T-cell (primary cell): ENCODE results near the gene FEZF2. TPM values are rescaled to one million over a fixed set of nuclear protein-coding genes. Genes with fewer than 3 reads are reported as not detected.
A peak's percentile ranks its signal among the peaks of the same experiment; 100 is the strongest.

Experiments
- ATAC-seq, 4 experiments: fragments of 200-7000 bp in 3 of 4; fragments of 150-1000 bp in 1 of 4; cut with Tn5 transposase; replicated peaks in 1 of 4; 1 replicate in 3 of 4; 2 replicates in 1 of 4; pipeline ENCODE4 v1.10.0; 2021; ENCODE audit warnings: moderate library complexity in 3 of 4, mild to moderate bottlenecking in 2 of 4, moderate number of reproducible peaks in 1 of 4
- CTCF ChIA-PET, 2 donors: fragments of 300-600 bp; sonication (Branson Sonifier 250); formaldehyde crosslinking; loops; one replicate each; lab custom pipeline; 2022; ENCODE audit warnings: antibody characterized with exemption in 2 of 2; lab: Charles Lee
- POLR2A ChIA-PET, 2 donors: fragments of 300-600 bp; sonication (Branson Sonifier 250); formaldehyde crosslinking; loops; one replicate each; lab custom pipeline; 2022; ENCODE audit warnings: antibody characterized with exemption in 2 of 2; lab: Charles Lee
- DNase-seq, 35 experiments: peaks; one replicate each; pipeline versions ENCODE4 v3.0.0 to v3.0.0-alpha.2; 2013 to 2023
- H3K27ac ChIP-seq: one replicate; pipeline ENCODE4 v1.5.1; 2013; ENCODE audit warnings: low read length
- H3K27me3 ChIP-seq, 2 experiments: replicated peaks in 1 of 2; 1 replicate in 1 of 2; 2 replicates in 1 of 2; pipeline versions ENCODE4 v1.6.1 to v1.7.0; 2013; ENCODE audit warnings: low read length in 1 of 2, mixed read lengths in 1 of 2; ENCODE audit not compliant: control insufficient read depth in 2 of 2, insufficient read depth in 2 of 2; ENCODE audit errors: extremely low read depth in 1 of 2
- H3K36me3 ChIP-seq, 2 donors: 1 replicate in 1 of 2; 2 replicates in 1 of 2; pipeline versions ENCODE4 v1.6.1 to v1.7.0; 2013; ENCODE audit warnings: low read length in 1 of 2; ENCODE audit not compliant: control insufficient read depth in 2 of 2, insufficient read depth in 1 of 2; ENCODE audit errors: extremely low read depth in 1 of 2
- H3K4me1 ChIP-seq, 2 experiments: 1 replicate in 1 of 2; 2 replicates in 1 of 2; pipeline versions ENCODE4 v1.6.1 to v1.7.0; 2013; ENCODE audit warnings: low read length in 2 of 2, mixed read lengths in 1 of 2; ENCODE audit not compliant: insufficient read depth in 2 of 2, control insufficient read depth in 1 of 2; ENCODE audit errors: extremely low read depth in 1 of 2
- H3K4me3 ChIP-seq, 2 donors: 1 replicate in 1 of 2; 2 replicates in 1 of 2; pipeline versions ENCODE4 v1.5.1 to v1.7.0; 2013; ENCODE audit warnings: mild to moderate bottlenecking in 2 of 2, low read length in 1 of 2, moderate library complexity in 1 of 2; ENCODE audit not compliant: control insufficient read depth in 1 of 2; ENCODE audit errors: extremely low read depth in 1 of 2
- H3K9me3 ChIP-seq: 2 replicates; pipeline ENCODE4 v1.7.0; 2013
- H3K27ac Mint-ChIP-seq, 2 donors: one replicate each; pipeline ENCODE4 v1.8.0; 2020 to 2021; ENCODE audit warnings: mild to moderate bottlenecking in 2 of 2, mixed read lengths in 2 of 2
- H3K27me3 Mint-ChIP-seq, 2 donors: one replicate each; pipeline ENCODE4 v1.8.0; 2021 to 2022; ENCODE audit warnings: mixed read lengths in 2 of 2
- H3K36me3 Mint-ChIP-seq: one replicate; pipeline ENCODE4 v1.8.0; 2021; ENCODE audit warnings: mixed read lengths
- H3K4me1 Mint-ChIP-seq, 3 donors: one replicate each; pipeline ENCODE4 v1.8.0; 2020 to 2022; ENCODE audit warnings: mixed read lengths in 3 of 3, mild to moderate bottlenecking in 1 of 3
- H3K4me3 Mint-ChIP-seq, 3 donors: one replicate each; pipeline ENCODE4 v1.8.0; 2020 to 2022; ENCODE audit warnings: mild to moderate bottlenecking in 3 of 3, mixed read lengths in 3 of 3, moderate library complexity in 3 of 3
- H3K9me3 Mint-ChIP-seq, 3 donors: one replicate each; pipeline ENCODE4 v1.8.0; 2020 to 2022; ENCODE audit warnings: mixed read lengths in 3 of 3
- WGBS: methylation state at CpG from one replicate; pipeline ENCODE4 v1.1.5; 2013; ENCODE audit warnings: missing lambda C conversion rate; ENCODE audit not compliant: insufficient coverage; 5-methylcytosine and 5-hydroxymethylcytosine counted together
- total RNA-seq, 35 experiments: library from RNA in 6 of 35; stranded (reverse) in 6 of 35; fragments of 120-200 nt in 1 of 35; gene quantifications; one replicate each; pipeline versions ENCODE4 v1.2.1 to v1.2.4 and lab custom pipeline; 2013 to 2026

The FEZF2 gene
- total RNA-seq, 5 donors from 2014 or later (not counting 1 experiment from before 2014, with no cell fraction given): not detected

- no peak overlapping the region for H3K4me3 ChIP-seq
- no peak for ATAC-seq
- Mint-ChIP-seq H3K36me3 (no peaks in the 10 kb centered on the region), H3K27me3 (peaks cover 67 to 83% of the 10 kb centered on the region in 2 donors), H3K4me3 (peak overlapping the region in 1 of 3 donors; percentile 17), H3K4me1 (peaks cover 3 to 12% (median 7%) of the 10 kb centered on the region in 3 donors), H3K27ac (no peak overlapping the region), H3K9me3 (peaks cover 0 to 3% (median 0%) of the 10 kb centered on the region in 3 donors)
- no peaks in the 10 kb centered on the region for H3K9me3 ChIP-seq
- WGBS: 13% methylated on average over 26 of the region's 49 CpGs
- no peak overlapping the region for H3K27ac ChIP-seq
- H3K36me3 ChIP-seq: no peaks in the 10 kb centered on the region
- no peaks in the 10 kb centered on the region for H3K4me1 ChIP-seq
- CTCF ChIA-PET: no interaction called here
- POLR2A ChIA-PET: no interaction called here
- DNase-seq: no peak
- H3K27me3 ChIP-seq: peaks cover 13 to 69% of the 10 kb centered on the region in 2 experiments
Measured at GRCh38 chr3:62370858-62371719, 2.3 kb downstream of the FEZF2 start.

GRCh38 chr3:62370112-62370857, 3.1 kb downstream of the FEZF2 start:
- H3K27ac Mint-ChIP-seq: no peak overlapping the region
- no peak for DNase-seq
- Histone ChIP-seq H3K4me3 (no peak overlapping the region), H3K9me3 (no peaks in the 10 kb centered on the region), H3K27ac (no peak overlapping the region), H3K4me1 (no peaks in the 10 kb centered on the region), H3K27me3 (peaks cover 14 to 71% of the 10 kb centered on the region in 2 experiments), H3K36me3 (no peaks in the 10 kb centered on the region)
- peaks cover 3 to 12% (median 7%) of the 10 kb centered on the region in 3 donors for H3K4me1 Mint-ChIP-seq
- peaks cover 67 to 83% of the 10 kb centered on the region in 2 donors for H3K27me3 Mint-ChIP-seq
- no peaks in the 10 kb centered on the region for H3K36me3 Mint-ChIP-seq
- H3K9me3 Mint-ChIP-seq: peaks cover 0 to 3% (median 0%) of the 10 kb centered on the region in 3 donors
- CTCF ChIA-PET: interaction anchor here in 1 of 2 donors (0.6 kb wide), 1 partner anchor 1420 kb away, joined by 6 read pairs; no protein-coding TSS in a partner anchor
- 8% methylated on average over 36 of the region's 46 CpGs for WGBS
- no peak for ATAC-seq
- POLR2A ChIA-PET: no interaction called here
- peak overlapping the region in 1 of 3 donors; percentile 23 for H3K4me3 Mint-ChIP-seq

- 14% methylated on average over 10 of the region's 12 CpGs for WGBS
- Mint-ChIP-seq H3K4me3 (no peak overlapping the region), H3K9me3 (peaks cover 0 to 3% (median 0%) of the 10 kb centered on the region in 3 donors), H3K27ac (no peak overlapping the region), H3K36me3 (no peaks in the 10 kb centered on the region), H3K4me1 (peaks cover 3 to 12% (median 4%) of the 10 kb centered on the region in 3 donors), H3K27me3 (peaks cover 61 to 78% of the 10 kb centered on the region in 2 donors)
- CTCF ChIA-PET: no interaction called here
- DNase-seq (no peak), ATAC-seq (no peak)
- H3K27ac ChIP-seq: no peak overlapping the region
- H3K36me3 ChIP-seq: no peaks in the 10 kb centered on the region
- H3K4me1 ChIP-seq: no peaks in the 10 kb centered on the region
- peaks cover 15 to 67% of the 10 kb centered on the region in 2 experiments for H3K27me3 ChIP-seq
- no peaks in the 10 kb centered on the region for H3K9me3 ChIP-seq
- POLR2A ChIA-PET: no interaction called here
- H3K4me3 ChIP-seq: no peak overlapping the region
Measured at GRCh38 chr3:62369476-62369743, 3.9 kb downstream of the FEZF2 start.

GRCh38 chr3:62368705-62369475, 4.5 kb downstream of the FEZF2 start:
- H3K27ac ChIP-seq: no peak overlapping the region
- H3K36me3 ChIP-seq: no peaks in the 10 kb centered on the region
- H3K9me3 ChIP-seq: no peaks in the 10 kb centered on the region
- no peak overlapping the region for H3K27ac Mint-ChIP-seq
- ChIA-PET POLR2A (no interaction called here), CTCF (no interaction called here)
- peaks cover 61 to 73% of the 10 kb centered on the region in 2 donors for H3K27me3 Mint-ChIP-seq
- peaks cover 0 to 7% (median 0%) of the 10 kb centered on the region in 3 donors for H3K4me1 Mint-ChIP-seq
- H3K4me1 ChIP-seq: no peaks in the 10 kb centered on the region
- H3K4me3 Mint-ChIP-seq: no peak overlapping the region
- H3K4me3 ChIP-seq: no peak overlapping the region
- WGBS: 11% methylated on average over 57 of the region's 58 CpGs
- H3K9me3 Mint-ChIP-seq: peaks cover 0 to 3% (median 0%) of the 10 kb centered on the region in 3 donors
- H3K36me3 Mint-ChIP-seq: no peaks in the 10 kb centered on the region
- H3K27me3 ChIP-seq: peaks cover 15 to 62% of the 10 kb centered on the region in 2 experiments
- ATAC-seq (no peak), DNase-seq (no peak)

- WGBS: 17% methylated on average over 13 of the region's 19 CpGs
- Mint-ChIP-seq H3K4me1 (peaks cover 0 to 5% (median 0%) of the 10 kb centered on the region in 3 donors), H3K9me3 (peaks cover 0 to 3% (median 0%) of the 10 kb centered on the region in 3 donors), H3K27me3 (peaks cover 61 to 69% of the 10 kb centered on the region in 2 donors), H3K4me3 (no peak overlapping the region), H3K36me3 (no peaks in the 10 kb centered on the region), H3K27ac (no peak overlapping the region)
- H3K9me3 ChIP-seq: no peaks in the 10 kb centered on the region
- ATAC-seq (no peak), DNase-seq (no peak)
- CTCF ChIA-PET: no interaction called here
- H3K27ac ChIP-seq: no peak overlapping the region
- no peaks in the 10 kb centered on the region for H3K36me3 ChIP-seq
- H3K27me3 ChIP-seq: peaks cover 15 to 56% of the 10 kb centered on the region in 2 experiments
- H3K4me1 ChIP-seq: no peaks in the 10 kb centered on the region
- no peak overlapping the region for H3K4me3 ChIP-seq
- POLR2A ChIA-PET: no interaction called here
Measured at GRCh38 chr3:62368290-62368704, 5.1 kb downstream of the FEZF2 start.

GRCh38 chr3:62367763-62368195, 5.6 kb downstream of the FEZF2 start:
- H3K4me3 Mint-ChIP-seq: no peak overlapping the region
- H3K27ac ChIP-seq: no peak overlapping the region
- no peak overlapping the region for H3K27ac Mint-ChIP-seq
- POLR2A ChIA-PET: no interaction called here
- H3K4me1 ChIP-seq: no peaks in the 10 kb centered on the region
- no peak for DNase-seq
- peaks cover 0 to 3% (median 0%) of the 10 kb centered on the region in 3 donors for H3K9me3 Mint-ChIP-seq
- H3K9me3 ChIP-seq: no peaks in the 10 kb centered on the region
- WGBS: 7% methylated on average over 15 of the region's 25 CpGs
- H3K36me3 Mint-ChIP-seq: no peaks in the 10 kb centered on the region
- CTCF ChIA-PET: no interaction called here
- no peak overlapping the region for H3K4me3 ChIP-seq
- no peaks in the 10 kb centered on the region for H3K36me3 ChIP-seq
- no peak for ATAC-seq
- peaks cover 0 to 5% (median 0%) of the 10 kb centered on the region in 3 donors for H3K4me1 Mint-ChIP-seq
- peaks cover 15 to 52% of the 10 kb centered on the region in 2 experiments for H3K27me3 ChIP-seq
- H3K27me3 Mint-ChIP-seq: peaks cover 59 to 66% of the 10 kb centered on the region in 2 donors
